CD4-positive, alpha-beta T cell treated with Interleukin-6 for 4 hours (primary cell): ENCODE data around the gene COX10.
"Not testable (repeated sequence)": the region's sequence is repeated elsewhere in the genome, so short reads cannot be mapped to it uniquely, and the experiment has no call there.

ENCODE experiments used
- DNase-seq: peaks from one replicate; pipeline ENCODE4 v3.0.0-alpha.2; 2020; ENCODE audit warnings: mixed read lengths

Gene COX10

DNA sequence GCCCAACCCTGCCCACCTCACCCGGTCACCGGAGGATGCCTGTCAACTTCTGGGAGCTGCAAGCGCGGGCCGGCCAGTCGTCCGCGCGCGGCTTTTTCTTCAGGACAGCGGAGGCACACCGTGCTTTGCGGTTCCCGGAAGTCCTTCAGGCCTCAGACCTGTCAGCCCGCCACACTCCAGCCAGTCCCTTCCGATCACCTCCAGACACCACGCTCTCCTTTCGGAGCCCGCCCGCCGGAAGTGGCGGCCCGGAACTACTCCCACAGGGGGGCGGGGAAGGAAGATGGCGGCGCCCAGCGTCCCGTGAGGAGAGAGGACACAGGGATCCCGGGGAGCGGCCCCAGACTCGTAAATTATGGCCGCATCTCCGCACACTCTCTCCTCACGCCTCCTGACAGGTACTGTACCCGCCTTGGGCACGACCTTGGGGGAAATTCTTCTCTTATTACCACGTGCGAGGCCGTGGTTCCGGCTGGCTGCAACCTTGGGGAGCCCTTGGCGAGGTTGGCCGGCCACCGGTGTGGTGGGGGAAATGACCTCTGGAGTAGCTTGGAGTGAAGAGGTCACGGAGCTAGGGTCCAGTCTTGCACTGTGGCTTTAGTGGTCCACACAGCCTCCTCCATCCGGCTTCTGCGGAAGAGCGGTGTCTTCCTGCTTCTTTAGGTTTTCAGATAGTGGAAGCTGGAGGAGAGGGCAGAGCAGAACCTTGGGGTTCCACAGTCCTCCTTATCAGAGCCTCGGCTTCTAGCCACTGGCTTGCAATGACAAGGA is at the start of gene COX10:
COX10 (plus strand) TSS at position 254 of the 771 bp plus-strand sequence; CDS start at position 356, 102 bp downstream.
- DNase-seq = peak; percentile 85

DNA sequence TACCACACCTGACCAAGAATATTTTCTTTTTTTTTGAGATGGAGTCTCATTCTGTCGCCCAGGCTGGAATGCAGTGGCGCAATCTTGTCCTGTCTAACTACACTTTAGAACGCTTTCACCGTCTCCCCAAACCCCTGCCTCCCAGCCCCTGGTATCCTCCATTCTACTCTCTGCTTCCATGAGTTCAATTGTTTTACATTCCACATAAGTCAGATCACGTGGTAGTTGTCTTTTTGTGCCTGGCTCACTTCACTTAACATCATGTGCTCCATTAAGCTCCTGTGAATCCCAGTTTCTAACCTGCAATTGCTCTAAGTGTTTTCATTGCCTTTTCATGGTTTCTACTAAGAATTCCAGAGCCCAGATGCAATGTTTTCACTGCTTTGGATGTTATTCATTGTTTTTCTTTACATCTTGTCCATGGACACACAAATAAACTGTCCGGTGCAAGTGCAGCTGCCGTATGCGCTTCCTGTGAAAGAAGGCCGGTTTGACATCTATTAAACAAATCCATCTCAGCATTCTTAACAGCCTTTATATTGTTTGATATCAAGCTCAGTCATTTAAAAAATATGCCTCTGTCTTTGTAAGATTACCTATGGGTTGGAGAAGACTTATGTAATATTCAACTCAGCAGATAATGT is 47.5 kb upstream of the COX10 start:
- not testable (repeated sequence) for DNase-seq

DNA sequence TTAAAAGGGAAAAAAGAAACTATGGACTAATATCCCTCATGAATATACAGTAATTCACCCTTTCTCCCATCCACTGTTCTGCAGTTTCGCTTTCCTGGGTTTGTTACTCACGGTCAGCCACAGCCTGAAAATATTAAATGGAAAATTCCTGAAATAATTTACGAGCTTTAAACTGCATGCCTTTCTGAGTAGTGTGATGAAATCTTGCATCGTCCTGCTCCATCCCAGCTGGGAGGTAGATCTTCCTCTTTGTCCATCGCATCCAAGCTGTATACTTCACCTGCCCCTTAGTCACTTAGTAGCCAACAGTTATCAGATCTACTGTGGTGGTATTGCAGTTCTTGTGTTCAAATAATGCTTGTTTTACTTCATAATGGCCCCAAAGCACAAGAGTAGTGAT is 39.5 kb upstream of the COX10 start:
- not testable (repeated sequence) for DNase-seq

DNA sequence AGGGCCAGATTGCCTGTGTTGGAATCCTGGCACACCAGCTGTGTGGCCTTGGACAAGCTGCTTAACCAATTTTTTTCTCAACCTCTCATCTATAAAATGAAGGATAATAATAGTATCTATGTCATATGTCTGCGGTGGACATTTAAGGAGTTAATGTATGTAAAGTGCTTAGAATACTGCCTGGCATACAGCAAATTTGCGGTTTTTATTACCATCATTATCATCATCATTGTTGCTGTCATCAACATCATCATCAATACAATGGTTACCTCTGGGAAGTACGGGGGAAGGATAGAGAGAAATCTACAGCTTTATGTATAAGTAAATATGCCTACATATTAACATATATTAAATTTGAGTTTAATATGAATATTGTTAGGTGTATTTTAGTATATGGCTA is 37.1 kb upstream of the COX10 start:
- DNase-seq = no peak

DNA sequence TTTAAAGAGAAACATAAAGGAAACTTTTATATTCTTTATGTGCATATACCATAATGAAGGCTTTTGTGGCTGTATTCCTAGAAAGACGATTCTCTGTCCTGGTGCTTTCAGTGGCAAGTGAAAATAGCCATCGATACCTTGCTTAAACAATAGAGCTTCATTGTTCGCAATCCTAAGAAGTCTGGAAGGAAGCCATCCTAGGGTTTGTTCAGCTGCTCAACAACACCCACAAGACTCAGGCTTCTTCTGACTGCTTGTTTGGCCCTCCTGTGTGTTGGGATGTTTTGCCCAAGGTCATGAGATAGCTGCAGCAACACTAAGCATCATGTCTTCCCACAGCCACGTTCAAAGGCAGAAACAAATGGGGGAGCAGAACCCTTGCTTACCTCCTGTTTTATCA is 36.1 kb upstream of the COX10 start:
- no peak for DNase-seq

DNA sequence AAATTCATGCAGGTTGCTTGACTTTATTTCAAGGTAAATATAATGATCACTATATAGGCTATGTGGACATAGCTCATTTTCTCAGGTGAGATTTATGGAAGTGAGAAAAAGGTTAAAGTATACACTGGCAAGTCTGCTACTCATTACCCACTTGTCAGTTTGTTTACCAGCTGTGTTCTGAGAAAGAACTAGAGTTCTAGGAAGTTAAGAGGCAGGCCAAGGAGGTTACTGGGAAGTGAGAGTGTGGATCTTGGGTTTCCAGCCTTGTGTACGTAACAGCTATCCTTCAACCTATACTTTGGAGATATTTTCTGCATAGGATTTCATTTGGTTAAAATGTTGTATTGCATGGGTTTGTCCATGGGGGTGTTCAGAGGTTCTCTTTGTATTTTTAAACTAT is 31.9 kb upstream of the COX10 start:
- no peak for DNase-seq

DNA sequence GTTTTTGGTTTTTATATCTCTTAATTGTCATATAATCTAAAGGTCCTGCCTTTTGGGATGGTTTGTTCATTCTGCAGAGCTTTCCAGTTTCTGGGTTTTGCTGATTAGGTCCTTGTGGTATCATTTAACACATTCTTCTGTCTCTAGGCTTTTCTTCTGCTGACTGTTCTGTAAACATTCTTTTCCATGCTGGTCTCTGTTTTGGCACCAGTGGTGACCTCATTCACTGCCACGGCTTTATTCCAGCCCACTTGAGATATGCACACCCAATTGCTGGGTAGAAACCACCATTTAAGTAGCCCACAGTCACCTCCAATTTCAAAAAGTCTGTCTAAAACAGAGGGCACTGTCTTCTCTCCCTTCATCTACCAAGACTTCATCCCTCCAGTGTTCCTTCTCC is 31.1 kb upstream of the COX10 start:
- no peak for DNase-seq

DNA sequence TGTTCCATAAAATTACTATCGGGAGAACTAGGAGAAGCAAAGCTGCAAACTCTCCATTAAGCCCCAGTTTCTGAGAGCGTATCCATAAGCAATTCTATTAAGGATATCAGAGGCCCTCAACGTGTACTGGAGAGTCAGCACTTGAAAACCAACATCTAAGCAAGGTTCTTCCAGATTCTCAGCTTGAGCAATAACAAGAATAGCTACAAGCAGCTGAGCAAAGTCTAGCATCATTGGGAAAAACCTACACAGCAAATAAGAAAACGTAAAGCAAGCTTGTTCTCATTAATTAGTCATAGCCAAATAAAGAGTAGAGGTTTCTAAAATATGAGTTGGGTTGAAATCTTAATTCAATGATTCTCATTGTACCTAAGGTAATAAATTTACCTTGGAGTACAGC is 26.9 kb upstream of the COX10 start:
- no peak for DNase-seq

DNA sequence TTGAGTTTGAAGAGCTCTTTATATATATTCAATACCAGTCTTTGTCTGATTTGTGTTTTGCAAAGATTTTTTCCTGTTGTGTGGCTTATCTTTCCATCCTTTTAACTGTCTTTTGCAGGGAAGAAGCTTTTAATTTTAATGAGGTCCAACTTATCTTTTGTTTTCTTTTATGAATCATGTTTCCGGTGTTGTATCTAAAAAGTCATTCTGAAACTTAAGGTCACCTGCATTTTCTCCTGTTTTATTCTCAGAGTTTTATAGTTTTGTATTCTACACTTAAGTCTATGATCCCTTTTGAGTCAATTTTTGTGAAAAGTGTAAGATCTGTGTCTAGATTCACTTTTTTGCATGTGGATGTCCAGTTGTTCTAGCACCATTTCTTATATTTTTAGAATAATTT is 24.6 kb upstream of the COX10 start:
- no peak for DNase-seq

DNA sequence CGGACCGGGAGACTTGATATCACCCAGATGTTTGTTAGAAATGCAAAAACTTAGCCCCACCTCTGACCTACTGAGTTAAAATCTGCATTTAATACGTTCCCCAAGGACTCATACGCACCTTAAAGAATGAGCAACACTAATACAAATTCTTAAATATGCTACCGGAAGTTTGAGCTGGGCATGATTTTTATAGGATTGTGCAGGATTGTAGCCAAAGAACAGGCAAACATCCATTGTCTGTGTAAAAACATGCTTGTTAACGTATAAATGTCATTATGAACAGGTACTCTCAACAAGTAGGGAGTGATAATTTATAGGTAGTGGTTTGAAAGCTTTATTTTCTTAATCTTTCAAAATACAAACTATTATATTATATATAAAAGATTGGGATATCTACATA is 22.3 kb upstream of the COX10 start:
- no peak for DNase-seq

DNA sequence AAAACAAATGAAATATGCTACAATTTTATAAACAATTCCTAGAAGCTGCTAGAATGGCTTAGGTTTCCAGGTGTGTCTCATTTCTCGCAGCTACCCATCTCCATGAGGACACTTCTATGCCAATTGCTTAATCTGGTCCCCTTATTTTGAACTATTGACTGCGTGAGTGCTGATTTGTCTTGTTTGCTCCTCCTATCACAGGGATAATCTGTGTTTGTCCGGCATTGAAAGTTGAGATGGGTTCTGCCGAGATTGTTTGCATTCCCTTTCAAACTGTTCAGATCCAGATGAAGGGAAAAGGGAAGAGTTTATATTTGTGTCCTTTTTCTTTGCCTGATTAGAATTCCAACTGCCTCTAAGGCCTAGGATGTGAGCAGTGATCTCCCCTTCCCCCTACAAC is 21.7 kb upstream of the COX10 start:
- DNase-seq = no peak

DNA sequence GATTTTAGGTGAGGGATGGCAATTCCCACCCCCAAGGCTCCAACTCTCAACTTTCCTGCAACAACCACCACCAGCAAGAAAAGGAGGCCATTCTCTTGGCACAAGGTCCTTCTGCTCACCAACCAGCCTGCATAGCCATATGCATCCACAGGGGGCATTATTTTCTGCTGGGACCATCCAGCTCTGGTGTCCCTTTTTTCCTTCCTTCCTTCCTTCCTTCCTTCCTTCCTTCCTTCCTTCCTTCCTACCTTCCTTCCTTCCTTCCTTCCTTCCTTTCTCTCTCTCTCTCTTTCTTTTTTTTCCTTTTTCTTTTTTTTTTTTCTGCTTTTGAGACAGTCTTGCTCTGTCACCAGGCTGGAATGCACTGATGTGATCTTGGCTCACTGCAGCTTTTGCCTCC is 21.1 kb upstream of the COX10 start:
- DNase-seq = no peak

DNA sequence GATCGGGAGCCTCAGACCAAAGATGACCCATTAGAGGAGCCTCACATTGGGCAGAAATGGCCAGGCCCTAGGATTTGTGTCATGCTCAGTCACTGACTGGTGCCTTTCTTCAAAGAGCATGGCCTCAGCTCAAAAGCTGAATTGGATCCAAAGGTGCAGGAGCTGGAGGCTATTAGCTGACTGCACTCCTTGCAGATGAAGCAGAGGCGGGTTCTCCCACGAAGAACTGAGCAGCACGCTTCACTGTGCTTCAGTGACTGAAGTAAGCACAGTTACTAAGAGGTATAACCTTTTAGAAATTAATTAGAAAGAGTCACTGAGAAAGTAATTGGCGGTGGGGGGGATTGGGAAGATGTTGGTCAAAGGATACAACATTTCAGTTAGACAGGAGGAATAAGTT is 18.7 kb upstream of the COX10 start:
- DNase-seq = no peak

DNA sequence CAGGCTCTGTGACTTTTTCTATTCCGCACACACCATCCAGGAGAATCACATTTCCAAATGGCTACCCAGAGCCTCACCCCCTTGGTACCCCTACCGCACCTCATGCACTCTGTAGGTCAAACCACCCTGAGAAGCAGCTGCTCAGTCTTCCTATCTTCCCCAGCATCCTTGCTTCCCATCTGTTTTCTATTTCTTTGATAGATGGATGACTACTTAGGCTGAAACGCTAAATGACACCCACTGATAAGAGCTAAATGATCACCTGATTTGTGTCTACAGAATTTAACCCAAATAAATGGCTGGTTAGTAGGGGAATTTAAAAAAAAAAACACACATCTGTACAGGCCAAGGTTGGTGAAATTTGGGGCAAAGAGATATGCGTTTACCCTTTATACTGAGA is 17.6 kb upstream of the COX10 start:
- DNase-seq = no peak

DNA sequence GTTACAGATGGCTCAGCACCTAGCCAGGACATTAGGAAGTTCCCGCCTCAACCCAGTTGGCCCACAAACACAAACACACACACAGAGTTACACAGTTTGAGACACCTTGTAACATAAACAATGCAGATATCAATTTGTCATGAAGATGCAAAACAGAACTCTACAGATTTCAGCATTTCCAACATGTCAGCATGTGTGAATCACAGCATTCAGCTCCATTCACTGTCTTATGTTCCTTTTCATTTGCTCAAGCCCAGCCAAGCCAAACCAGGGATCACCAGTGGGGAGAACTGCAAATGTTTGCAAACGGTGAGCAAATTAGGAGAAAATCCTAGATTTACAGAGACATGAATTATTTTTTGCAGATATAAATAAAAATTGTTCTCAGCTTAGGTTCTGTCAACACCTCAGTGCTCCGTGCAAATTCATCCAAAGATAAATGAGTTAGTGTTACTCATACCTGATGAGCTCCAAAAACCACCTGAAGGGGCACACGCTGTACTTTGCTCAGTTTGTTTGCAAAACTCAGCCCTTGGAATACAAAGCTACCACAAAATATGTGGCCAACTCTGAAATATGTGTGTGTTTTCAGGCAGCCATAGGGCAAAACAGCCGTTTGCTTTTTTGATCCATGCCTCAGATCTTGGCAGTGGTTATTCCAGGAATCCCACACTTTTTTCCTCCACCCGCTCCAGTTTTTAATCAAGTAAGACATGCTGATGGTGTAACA is 16.3 kb upstream of the COX10 start:
- no peak for DNase-seq

DNA sequence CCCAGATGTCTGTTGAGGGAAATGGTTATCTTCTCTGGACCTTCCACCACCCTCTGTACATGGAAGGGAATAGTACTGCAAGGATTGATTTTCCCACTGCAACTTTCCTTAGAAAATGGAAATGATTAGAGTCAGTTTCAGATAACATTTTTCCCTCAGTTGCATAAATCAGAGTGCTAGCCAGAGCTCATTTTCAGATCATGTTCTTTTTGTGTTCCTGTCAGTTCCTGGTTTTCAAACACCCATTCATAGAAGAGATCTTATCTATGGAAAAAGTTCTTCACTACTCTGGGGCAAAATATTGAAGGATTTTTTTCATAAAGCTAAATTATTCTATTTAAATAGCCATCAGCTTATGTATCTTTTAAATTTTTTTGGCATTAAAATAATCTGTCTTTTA is 11.7 kb upstream of the COX10 start:
- no peak for DNase-seq

DNA sequence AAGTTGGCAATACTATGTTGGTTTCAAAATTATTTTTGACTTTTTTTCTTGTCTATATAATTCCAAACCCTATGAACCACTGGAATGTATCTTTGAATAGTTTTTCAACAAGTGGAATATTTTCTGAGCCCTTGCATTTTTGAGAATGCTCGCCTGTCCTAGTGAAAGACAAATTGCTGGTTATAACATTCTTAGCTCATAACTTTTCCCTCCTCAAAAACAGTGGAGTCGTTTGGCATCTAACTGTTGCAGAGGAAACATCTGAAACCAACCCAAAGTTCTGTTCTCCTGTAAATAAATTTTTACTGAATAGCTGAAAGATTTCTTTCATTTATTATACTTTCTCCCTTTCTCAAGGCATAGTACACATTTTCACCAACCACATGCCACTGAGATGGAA is 11.3 kb upstream of the COX10 start:
- DNase-seq = no peak

DNA sequence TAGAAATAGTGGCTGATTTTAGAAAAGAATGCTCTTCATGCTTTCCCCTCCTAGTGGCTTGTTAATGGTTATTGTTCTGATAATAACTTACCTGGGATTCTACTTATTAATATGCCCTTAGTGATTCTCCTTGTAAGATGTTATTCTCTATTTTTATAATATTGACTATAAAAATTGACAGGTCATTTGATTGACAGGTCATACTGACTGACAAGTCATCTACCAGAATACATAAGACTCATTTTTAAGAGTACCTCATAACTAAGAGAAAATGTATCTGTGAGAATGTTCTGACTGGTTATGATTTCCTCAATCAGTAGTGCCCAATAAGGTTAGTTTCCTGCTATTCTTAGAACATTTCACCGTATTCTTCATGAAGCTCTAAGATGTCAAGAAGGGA is 8.6 kb upstream of the COX10 start:
- no peak for DNase-seq

DNA sequence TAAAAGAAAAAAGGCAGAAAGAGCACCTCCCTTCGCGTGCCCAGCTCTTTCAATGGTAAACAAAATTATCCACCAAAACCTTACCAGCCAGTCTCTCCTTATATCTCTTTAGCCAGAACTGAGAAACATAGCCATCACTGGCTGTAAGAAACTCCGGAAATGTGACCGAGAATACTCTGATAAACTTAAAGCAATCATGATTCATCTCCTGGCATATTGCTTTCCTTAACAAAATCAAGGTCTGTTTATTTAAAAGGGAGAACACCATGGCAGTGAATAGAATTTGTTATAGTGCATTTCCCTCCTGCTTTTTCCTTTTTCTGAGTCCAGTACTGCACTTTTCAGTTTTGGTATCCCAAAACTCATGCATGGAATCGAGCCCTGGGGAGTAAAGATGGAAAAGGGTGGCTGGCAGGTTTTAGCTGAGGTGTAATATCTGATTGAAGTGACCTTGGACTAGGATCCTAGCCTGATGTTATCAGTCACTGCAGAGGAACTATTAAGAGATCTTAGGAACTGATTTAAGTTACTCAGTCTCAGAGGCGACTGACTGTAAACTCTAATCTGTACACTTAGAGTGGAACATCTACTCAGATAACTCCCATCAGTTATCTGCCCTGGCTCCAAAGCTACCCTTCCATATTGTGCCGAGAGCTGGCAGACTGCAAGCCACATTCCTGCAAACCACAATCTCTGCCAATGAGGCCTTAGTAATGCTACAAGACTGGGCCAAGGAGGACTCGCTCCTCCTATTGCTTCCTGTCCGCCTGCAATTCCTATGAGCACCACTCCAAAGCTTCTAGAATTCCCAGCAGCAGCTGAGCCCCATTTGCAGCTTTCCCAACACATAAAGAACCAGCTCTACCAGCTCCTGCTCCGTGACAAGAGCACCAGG is 7.4 kb upstream of the COX10 start:
- no peak for DNase-seq

DNA sequence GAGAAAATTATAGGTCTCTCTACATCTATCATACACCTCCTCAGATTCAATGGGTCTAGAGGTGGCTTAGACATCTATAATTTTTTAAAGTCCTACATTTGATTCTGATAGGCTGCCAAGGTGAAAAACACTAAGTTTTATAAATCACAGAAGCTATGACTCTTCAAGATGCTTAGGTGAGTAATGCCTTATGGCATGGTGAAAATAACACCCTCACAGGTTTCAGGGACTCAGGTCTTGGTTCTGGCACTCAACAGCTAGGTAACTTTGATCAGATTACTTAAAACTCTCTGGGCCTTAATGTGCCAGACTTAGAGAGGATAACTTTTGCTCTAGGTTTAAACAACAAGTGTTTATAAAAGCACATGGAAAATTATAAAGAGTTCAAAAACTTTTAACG is 2.0 kb upstream of the COX10 start:
- DNase-seq = no peak

DNA sequence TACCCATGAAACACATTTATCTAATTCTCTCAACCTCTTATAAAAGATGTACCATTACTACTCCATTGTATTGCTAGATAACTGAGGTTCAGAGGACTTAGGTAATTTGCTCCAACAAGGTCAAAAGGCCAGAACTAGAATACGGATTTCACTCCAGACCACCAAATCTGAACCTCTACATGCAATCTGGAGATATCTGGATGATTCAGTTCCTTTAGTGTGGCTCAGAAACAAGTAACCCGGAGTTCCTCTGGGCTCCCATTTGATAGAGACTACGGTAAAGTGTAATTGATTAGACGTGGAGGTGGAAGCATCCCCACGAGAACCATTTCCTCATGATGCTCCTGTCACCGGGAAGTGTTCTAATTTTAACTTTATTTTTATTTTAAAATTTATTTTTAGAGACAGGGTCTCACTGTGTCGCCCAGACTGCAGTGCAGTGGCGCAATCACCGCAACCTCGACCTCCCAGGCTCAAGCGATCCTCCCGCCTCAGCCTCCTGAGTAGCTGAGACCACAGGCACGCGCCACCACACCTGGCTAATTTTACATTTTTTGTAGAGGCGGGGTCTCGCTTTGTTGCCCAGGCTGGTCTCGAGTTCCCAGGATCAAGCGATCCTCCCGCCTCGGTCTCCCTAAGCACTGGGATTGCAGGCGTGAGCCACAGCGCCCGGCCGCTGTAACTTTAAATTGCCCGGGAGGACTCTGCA is 608 bp upstream of the COX10 start:
- DNase-seq = no peak

DNA sequence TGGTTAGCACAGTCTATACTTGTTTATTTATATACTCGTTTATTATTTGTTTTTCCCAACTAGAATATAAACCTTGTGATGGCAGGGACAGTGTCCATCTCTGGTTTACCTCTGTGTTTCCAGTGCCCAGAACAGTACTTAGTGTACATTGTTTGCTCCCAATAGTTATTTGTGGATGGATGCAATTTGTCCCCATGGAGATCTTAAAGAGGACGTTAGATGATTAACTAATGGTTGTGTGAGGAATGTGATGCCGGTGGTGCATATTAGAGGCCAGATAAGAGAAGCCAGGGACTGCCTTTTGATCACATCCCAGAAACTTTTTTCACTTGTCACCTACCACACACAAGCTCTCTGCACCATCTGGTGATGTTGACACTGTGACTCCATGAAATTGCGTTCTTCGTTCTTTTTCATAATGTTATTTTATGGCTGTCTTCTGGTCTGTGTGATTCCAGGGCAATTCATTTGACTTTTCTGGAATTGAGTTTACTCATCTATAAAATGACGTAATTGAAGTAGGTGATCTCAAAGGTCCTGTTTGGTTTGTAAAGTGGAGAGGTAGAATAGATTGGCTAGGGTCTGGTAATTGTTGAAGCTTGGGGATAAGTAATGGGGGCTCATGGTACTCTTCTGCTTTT is 1.2 kb downstream of the COX10 start:
- DNase-seq = no peak
